MM.1S (cell line): ENCODE data around the gene PRRT3.

Experiments
- DNase-seq: peaks from one replicate; pipeline ENCODE4 v3.0.0-alpha.2; 2015
- H2AFZ ChIP-seq: fragments of 300-600 bp; sonication (generic); 2 replicates; pipeline ENCODE4 v1.6.0; 2016; ENCODE audit warnings: antibody characterized with exemption, low read length
- H3F3A ChIP-seq: fragments of 300-600 bp; sonication (generic); 2 replicates; pipeline ENCODE4 v1.6.1; 2016; ENCODE audit warnings: mild to moderate bottlenecking, antibody characterized with exemption, low read length, moderate library complexity, mixed read lengths; ENCODE audit not compliant: insufficient read depth
- H3K27ac ChIP-seq: fragments of 300-600 bp; sonication (generic); 2 replicates; pipeline ENCODE4 v1.5.1; 2016; ENCODE audit warnings: mild to moderate bottlenecking, low read length
- H3K27me3 ChIP-seq: fragments of 300-600 bp; sonication (generic); replicated peaks from 2 replicates; pipeline ENCODE4 v1.6.0; 2016; ENCODE audit warnings: low read length; ENCODE audit not compliant: insufficient read depth
- H3K36me3 ChIP-seq: fragments of 300-600 bp; sonication (generic); replicated peaks from 2 replicates; pipeline ENCODE4 v1.6.1; 2016; ENCODE audit warnings: mild to moderate bottlenecking, low read length, mixed read lengths; ENCODE audit not compliant: insufficient read depth
- H3K4me1 ChIP-seq: fragments of 300-600 bp; sonication (generic); 2 replicates; pipeline ENCODE4 v1.6.1; 2016; ENCODE audit warnings: low read length, mixed read lengths
- H3K4me2 ChIP-seq: fragments of 300-600 bp; sonication (generic); 2 replicates; pipeline ENCODE4 v1.6.0; 2016; ENCODE audit warnings: low read depth, low read length
- H3K4me3 ChIP-seq: fragments of 300-600 bp; sonication (generic); 2 replicates; pipeline ENCODE4 v1.5.1; 2016; ENCODE audit warnings: low read length, mixed read lengths
- H3K79me2 ChIP-seq: fragments of 300-600 bp; sonication (generic); 2 replicates; pipeline ENCODE4 v1.6.1; 2016; ENCODE audit warnings: mixed run types, low read length, mixed read lengths
- H3K9ac ChIP-seq: fragments of 300-600 bp; sonication (generic); 2 replicates; pipeline ENCODE4 v1.6.1; 2016; ENCODE audit warnings: low read length, mixed read lengths
- H3K9me2 ChIP-seq: fragments of 300-600 bp; sonication (generic); replicated peaks from 2 replicates; pipeline ENCODE4 v1.6.1; 2016; ENCODE audit warnings: mild to moderate bottlenecking, low read length, mixed read lengths; ENCODE audit not compliant: insufficient read depth
- H3K9me3 ChIP-seq: fragments of 300-600 bp; sonication (generic); replicated peaks from 2 replicates; pipeline ENCODE4 v1.6.1; 2016; ENCODE audit warnings: mild to moderate bottlenecking, low read length, mixed read lengths; ENCODE audit not compliant: insufficient read depth
- H4K20me1 ChIP-seq: fragments of 300-600 bp; sonication (generic); 2 replicates; pipeline ENCODE4 v1.6.1; 2016; ENCODE audit warnings: mild to moderate bottlenecking, low read length, moderate library complexity, mixed read lengths; ENCODE audit not compliant: insufficient read depth
- CTCF ChIP-seq: fragments of 300-600 bp; sonication (generic); IDR thresholded peaks from 2 replicates; pipeline ENCODE4 v1.5.1; 2016; ENCODE audit warnings: antibody characterized with exemption, low read length, mixed read lengths
- EZH2 ChIP-seq: fragments of 300-600 bp; sonication (generic); optimal IDR thresholded peaks from 2 replicates; pipeline ENCODE3; 2017; ENCODE audit warnings: low read depth, mild to moderate bottlenecking, antibody characterized with exemption, low read length, mixed read lengths
- EZH2phosphoT487 ChIP-seq: fragments of 300-600 bp; sonication (generic); IDR thresholded peaks from 2 replicates; pipeline ENCODE4 v1.6.1; 2018; ENCODE audit warnings: antibody characterized with exemption, low read length

PRRT3 gene

GRCh38 chr3:9911863-9912262, 40.3 kb downstream of the PRRT3 start:
- H3K9me3 ChIP-seq: no peaks in the 10 kb centered on the region
- no peak overlapping the region for H3K9ac ChIP-seq
- no peak overlapping the region for H2AFZ ChIP-seq
- H4K20me1 ChIP-seq: no peaks in the 10 kb centered on the region
- H3K4me2 ChIP-seq: no peak overlapping the region
- H3K9me2 ChIP-seq: no peaks in the 10 kb centered on the region
- no peak overlapping the region for H3K27ac ChIP-seq
- no peak overlapping the region for H3K4me3 ChIP-seq
- H3K79me2 ChIP-seq: no peaks in the 10 kb centered on the region
- no peak for DNase-seq
- TF ChIP-seq CTCF (no peak), EZH2phosphoT487 (no peak)
- peaks cover 5% of the 10 kb centered on the region; the same call in 1 of the 2 replicates for H3K4me1 ChIP-seq
- H3F3A ChIP-seq: no peaks in the 10 kb centered on the region
- no peaks in the 10 kb centered on the region for H3K27me3 ChIP-seq
- H3K36me3 ChIP-seq: no peaks in the 10 kb centered on the region

- Histone ChIP-seq H3K9me3 (no peaks in the 10 kb centered on the region), H3K36me3 (no peaks in the 10 kb centered on the region), H3F3A (no peaks in the 10 kb centered on the region), H3K4me2 (no peak overlapping the region), H3K4me3 (no peak overlapping the region), H3K9me2 (no peaks in the 10 kb centered on the region), H3K79me2 (no peaks in the 10 kb centered on the region), H3K27ac (no peak overlapping the region), H2AFZ (no peak overlapping the region), H3K27me3 (no peaks in the 10 kb centered on the region), H4K20me1 (no peaks in the 10 kb centered on the region), H3K4me1 (no peaks in the 10 kb centered on the region), H3K9ac (no peak overlapping the region)
- no peak for DNase-seq
- TF ChIP-seq EZH2 (no peak), EZH2phosphoT487 (no peak), CTCF (no peak)
Measured at GRCh38 chr3:9909221-9910013, 42.8 kb downstream of the PRRT3 start.

- no peaks in the 10 kb centered on the region for H3F3A ChIP-seq
- H3K36me3 ChIP-seq: no peaks in the 10 kb centered on the region
- no peaks in the 10 kb centered on the region for H3K27me3 ChIP-seq
- no peak overlapping the region for H3K9ac ChIP-seq
- H3K9me3 ChIP-seq: no peaks in the 10 kb centered on the region
- TF ChIP-seq EZH2 (no peak), CTCF (no peak), EZH2phosphoT487 (no peak)
- H3K27ac ChIP-seq: no peak overlapping the region
- no peak overlapping the region for H2AFZ ChIP-seq
- H3K4me2 ChIP-seq: no peak overlapping the region
- H3K4me3 ChIP-seq: no peak overlapping the region
- no peaks in the 10 kb centered on the region for H4K20me1 ChIP-seq
- no peaks in the 10 kb centered on the region for H3K79me2 ChIP-seq
- no peaks in the 10 kb centered on the region for H3K4me1 ChIP-seq
- H3K9me2 ChIP-seq: no peaks in the 10 kb centered on the region
- DNase-seq: no peak
Measured at GRCh38 chr3:9908286-9908685, 43.9 kb downstream of the PRRT3 start.
